Activated CD8-positive, alpha-beta memory T cell treated with anti-CD3 and anti-CD28 coated beads for 36 hours (primary cell): Measurements from ENCODE around the gene AQP10. TPM values are rescaled to one million over a fixed set of nuclear protein-coding genes. Genes with fewer than 3 reads are reported as not detected.
"Not testable (repeated sequence)": the region's sequence is repeated elsewhere in the genome, so short reads cannot be mapped to it uniquely, and the experiment has no call there.

Experiments used
- CTCF ChIA-PET: fragments of 350-600 bp; sonication (Branson Sonifier 250); formaldehyde crosslinking; loops from one replicate; lab custom pipeline; 2021; ENCODE audit warnings: antibody characterized with exemption; lab: Charles Lee
- POLR2A ChIA-PET: fragments of 350-600 bp; sonication (Branson Sonifier 250); formaldehyde crosslinking; loops from one replicate; lab custom pipeline; 2021; ENCODE audit warnings: antibody characterized with exemption; lab: Charles Lee
- total RNA-seq, 2 experiments: library from RNA; stranded (reverse); gene quantifications; one replicate each; pipeline ENCODE4 v1.2.3, GENCODE V29; 2021

AQP10 gene
- total RNA-seq = not detected

- ChIA-PET CTCF (no interaction called here), POLR2A (no interaction called here)
These were observed at the start of gene AQP10 for GRCh38 chr1:154320882-154321608. AQP10 (plus strand) TSS chr1:154321093; CDS start chr1:154321156, 63 bp downstream.

GRCh38 chr1:154272217-154272998 is 48.5 kb upstream of the AQP10 start, which contains the start of gene HAX1:
HAX1 (plus strand) TSS chr1:154272629; CDS start chr1:154272724, 95 bp downstream.
- CTCF ChIA-PET = interaction anchor here (0.7 to 2.2 kb wide), 14 partner anchors 11 to 286 kb away, joined by 3 to 10 read pairs (median 4); partner anchors contain the start of gene UBAP2L
- POLR2A ChIA-PET = interaction anchor here (0.6 to 1.1 kb wide), 8 partner anchors 11 to 580 kb away, joined by 3 to 10 read pairs (median 6); no protein-coding TSS in a partner anchor

DNA sequence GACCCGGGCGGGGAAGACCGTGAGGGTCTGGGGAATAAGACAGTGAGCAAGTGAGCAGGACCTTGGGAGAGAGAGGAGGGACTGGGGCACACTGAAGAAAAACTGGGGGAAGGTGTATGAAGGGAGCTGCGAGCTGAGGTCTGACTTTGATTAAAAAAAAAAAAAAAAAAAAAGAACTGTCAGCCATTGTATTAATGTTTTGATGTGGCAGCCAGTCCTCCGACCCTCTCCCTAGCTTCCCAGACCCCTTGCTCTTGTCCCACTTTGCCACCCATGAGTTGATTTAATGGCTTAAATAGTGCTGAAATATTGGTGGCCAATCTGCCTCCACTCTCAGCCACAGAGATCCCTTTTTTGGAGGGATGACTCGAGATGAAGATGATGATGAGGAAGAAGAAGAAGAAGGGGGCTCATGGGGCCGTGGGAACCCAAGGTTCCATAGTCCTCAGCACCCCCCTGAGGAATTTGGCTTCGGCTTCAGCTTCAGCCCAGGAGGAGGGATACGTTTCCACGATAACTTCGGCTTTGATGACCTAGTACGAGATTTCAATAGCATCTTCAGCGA is 47.8 kb upstream of the AQP10 start:
- CTCF ChIA-PET = interaction anchor here (0.7 to 2.0 kb wide), 9 partner anchors 51 to 328 kb away, joined by 3 to 10 read pairs (median 3); partner anchors contain the start of genes TPM3 and UBAP2L
- POLR2A ChIA-PET = interaction anchor here (0.6 to 1.1 kb wide), 2 partner anchors 51 to 581 kb away, joined by 4 to 9 read pairs; no protein-coding TSS in a partner anchor

GRCh38 chr1:154276797-154277196 is 44.1 kb upstream of the AQP10 start:
- CTCF ChIA-PET = interaction anchor here (0.7 to 1.3 kb wide), 7 partner anchors 27 to 127 kb away, joined by 3 to 6 read pairs (median 3); no protein-coding TSS in a partner anchor

GRCh38 chr1:154287591-154287990 is 33.3 kb upstream of the AQP10 start:
- POLR2A ChIA-PET, CTCF ChIA-PET: not testable (repeated sequence)

More at GRCh38 chr1:154276797-154277196, 44.1 kb upstream of the AQP10 start:
- POLR2A ChIA-PET = no interaction called here

DNA sequence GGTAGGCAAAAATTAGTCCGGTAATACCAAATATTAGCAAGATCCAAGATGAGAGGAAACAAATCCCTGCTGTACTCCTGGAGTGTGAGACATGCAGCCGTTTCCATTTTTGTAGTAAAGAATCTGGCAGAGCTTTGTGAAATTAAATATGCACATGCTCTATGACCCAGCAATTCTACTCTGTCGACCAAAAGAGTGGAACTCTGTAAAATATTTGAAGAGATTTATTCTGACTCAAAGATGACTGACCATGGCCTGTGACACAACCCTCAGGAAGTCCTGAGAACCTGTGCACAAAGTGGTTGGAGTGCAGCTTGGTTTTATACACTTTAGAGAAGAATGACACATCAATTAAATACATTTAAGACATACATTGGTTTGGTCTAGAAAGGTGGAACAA is 32.2 kb upstream of the AQP10 start:
- CTCF ChIA-PET = interaction anchor here (1.0 kb wide), 1 partner anchor 34 kb away, joined by 3 read pairs; no protein-coding TSS in a partner anchor
- POLR2A ChIA-PET = no interaction called here

GRCh38 chr1:154290921-154291320 is 30.0 kb upstream of the AQP10 start:
- CTCF ChIA-PET = interaction anchor here (1.0 kb wide), 1 partner anchor 44 kb away, joined by 3 read pairs; no protein-coding TSS in a partner anchor
- POLR2A ChIA-PET = no interaction called here

GRCh38 chr1:154295408-154296235 is 25.3 kb upstream of the AQP10 start:
- ChIA-PET POLR2A (no interaction called here), CTCF (interaction anchor here (1.4 kb wide), 1 partner anchor 39 kb away, joined by 3 read pairs; no protein-coding TSS in a partner anchor)

DNA sequence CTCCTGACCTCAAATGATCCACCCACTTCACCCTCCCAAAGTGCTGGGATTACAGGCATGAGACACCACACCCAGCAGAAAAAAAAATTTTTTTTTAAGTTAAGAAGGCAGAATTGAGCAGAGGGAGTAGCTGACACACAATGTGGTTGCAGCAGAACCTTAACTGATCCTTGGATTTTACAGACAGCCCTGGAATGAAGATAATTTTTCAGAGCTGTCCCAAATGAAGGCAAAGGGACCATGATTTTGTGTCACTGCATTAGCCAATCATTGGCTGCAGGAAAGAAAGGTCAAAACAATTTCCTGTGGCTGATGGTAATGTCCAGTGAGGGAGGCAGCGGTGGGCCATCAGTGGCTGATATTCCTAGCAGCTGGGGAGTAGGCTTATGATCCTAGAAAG is 19.3 kb upstream of the AQP10 start:
- ChIA-PET CTCF (interaction anchor here (0.7 to 1.2 kb wide), 2 partner anchors 22 to 183 kb away, joined by 3 to 4 read pairs; no protein-coding TSS in a partner anchor), POLR2A (no interaction called here)

- CTCF ChIA-PET = interaction anchor here (0.9 to 2.8 kb wide), 5 partner anchors 21 to 47 kb away, joined by 3 to 25 read pairs (median 5); partner anchors contain the start of gene ATP8B2
- POLR2A ChIA-PET = interaction anchor here (0.7 to 1.8 kb wide), 4 partner anchors 20 to 113 kb away, joined by 3 to 14 read pairs (median 3); partner anchors contain the start of gene ATP8B2
These were observed 16.1 kb upstream of the AQP10 start for GRCh38 chr1:154304664-154305337.

GRCh38 chr1:154306151-154306550 is 14.7 kb upstream of the AQP10 start:
- POLR2A ChIA-PET = interaction anchor here (1.8 kb wide), 1 partner anchor 19 kb away, joined by 14 read pairs; the partner anchor contains the start of gene ATP8B2
- CTCF ChIA-PET = interaction anchor here (0.5 to 2.8 kb wide), 4 partner anchors 19 to 611 kb away, joined by 3 to 25 read pairs (median 6); partner anchors contain the start of gene ATP8B2

DNA sequence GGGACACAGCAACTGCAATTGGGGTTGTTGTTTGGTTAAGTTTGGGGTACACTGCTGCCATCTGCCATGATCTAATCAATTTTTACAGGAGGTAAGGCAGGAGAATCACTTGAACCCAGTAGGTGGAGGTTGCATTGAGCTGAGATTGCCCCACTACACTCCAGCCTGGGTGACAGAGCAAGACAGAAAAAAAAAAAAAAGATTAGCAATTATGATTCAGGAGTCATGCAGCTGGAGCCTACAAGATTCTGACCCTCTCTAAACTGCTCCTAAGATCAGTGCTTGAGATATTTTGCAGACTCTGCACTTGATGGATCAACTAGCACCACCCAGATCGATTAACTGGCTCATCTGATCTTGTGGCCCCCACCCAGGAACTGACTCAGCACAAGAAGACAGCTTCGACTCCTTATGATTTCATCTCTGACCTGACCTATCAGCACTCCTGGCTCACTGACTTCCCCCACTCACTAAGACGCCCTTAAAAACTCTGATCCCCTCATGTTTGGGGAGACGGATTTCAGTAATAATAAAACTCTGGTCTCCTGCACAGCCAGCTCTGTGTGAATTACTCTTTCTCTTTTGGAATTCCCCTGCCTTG is 13.1 kb upstream of the AQP10 start:
- POLR2A ChIA-PET = interaction anchor here (0.7 kb wide), 1 partner anchor 102 kb away, joined by 4 read pairs; no protein-coding TSS in a partner anchor
- CTCF ChIA-PET = not testable (repeated sequence)

DNA sequence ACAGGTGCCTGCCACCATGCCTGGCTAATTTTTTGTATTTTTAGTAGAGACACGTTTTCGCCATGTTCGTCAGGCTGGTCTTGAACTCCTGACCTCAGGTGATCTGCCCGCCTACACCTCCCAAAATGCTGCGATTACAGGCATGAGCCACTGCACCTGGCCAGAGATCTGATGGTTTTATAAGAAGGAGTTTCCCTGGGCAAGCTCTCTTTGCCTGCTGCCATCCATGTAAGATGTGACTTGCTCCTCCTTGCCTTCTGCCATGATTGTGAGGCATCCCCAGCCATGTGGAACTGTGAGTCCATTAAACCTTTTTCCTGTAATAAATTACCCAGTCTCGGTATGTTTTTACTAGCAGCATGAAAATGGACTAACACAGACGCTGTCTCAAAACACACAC is 11.8 kb upstream of the AQP10 start:
- CTCF ChIA-PET = interaction anchor here (1.7 kb wide), 1 partner anchor 16 kb away, joined by 4 read pairs; no protein-coding TSS in a partner anchor
- POLR2A ChIA-PET = not testable (repeated sequence)

GRCh38 chr1:154312229-154313065 is 8.4 kb upstream of the AQP10 start:
- POLR2A ChIA-PET = not testable (repeated sequence)

DNA sequence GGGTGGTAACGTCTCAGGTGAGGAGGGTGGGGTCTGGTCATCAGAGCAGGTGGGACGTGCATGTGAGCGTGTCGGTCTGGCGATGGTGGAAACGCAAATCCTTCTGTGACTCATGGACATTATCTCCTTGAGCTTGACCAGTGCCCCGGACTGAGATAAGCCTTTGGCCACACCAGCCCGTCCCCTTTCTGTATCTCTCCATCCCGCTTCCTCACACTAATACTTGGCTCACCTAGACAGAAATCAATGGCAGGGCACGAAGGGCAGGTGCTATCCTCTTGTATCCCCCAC is 7.9 kb upstream of the AQP10 start:
- CTCF ChIA-PET = no interaction called here

More at GRCh38 chr1:154312229-154313065, 8.4 kb upstream of the AQP10 start:
- CTCF ChIA-PET = not testable (repeated sequence)

DNA sequence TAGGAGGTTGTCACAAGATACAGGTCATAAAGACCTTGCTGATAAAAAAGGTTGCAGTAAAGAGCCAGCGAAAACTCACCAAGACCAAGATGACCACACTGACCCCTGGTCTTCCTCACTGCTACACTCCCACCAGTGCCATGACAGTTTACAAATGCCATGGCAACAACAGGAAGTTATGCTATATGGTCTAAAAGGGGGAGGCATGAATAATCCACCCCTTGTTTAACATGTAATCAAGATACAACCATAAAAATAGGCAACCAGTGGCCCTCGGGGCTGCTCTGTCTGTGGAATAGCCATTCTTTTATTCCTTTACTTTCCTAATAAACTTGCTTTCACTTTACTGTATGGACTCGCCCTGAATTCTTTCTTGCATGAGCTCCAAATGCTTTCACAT is 6.7 kb upstream of the AQP10 start:
- CTCF ChIA-PET = not testable (repeated sequence)
- POLR2A ChIA-PET = interaction anchor here (0.7 to 1.0 kb wide), 2 partner anchors 13 to 14 kb away, joined by 3 to 4 read pairs; no protein-coding TSS in a partner anchor

More for the DNA sequence above, 7.9 kb upstream of the AQP10 start:
- POLR2A ChIA-PET = no interaction called here
